Fibroblast of pulmonary artery (primary cell): ENCODE data around the gene TP73.

Experiments used
- DNase-seq: peaks from one replicate; pipeline ENCODE4 v3.0.0-alpha.2; 2010; ENCODE audit warnings: low read depth
- H3K4me3 ChIP-seq: replicated peaks from 2 replicates; pipeline ENCODE4 v1.5.1; 2011; ENCODE audit warnings: low read depth, mild to moderate bottlenecking, control low read depth, low read length, moderate library complexity
- CTCF ChIP-seq: IDR thresholded peaks from 2 replicates; pipeline ENCODE4 v1.5.1; 2011; ENCODE audit warnings: mild to moderate bottlenecking, control low read depth, low read length, inconsistent platforms; ENCODE audit errors: missing control alignments

TP73 gene

GRCh38 chr1:3761296-3762010, 109.1 kb downstream of the TP73 start:
- DNase-seq: no peak
- no peak overlapping the region for H3K4me3 ChIP-seq
- TF ChIP-seq CTCF: no peak

GRCh38 chr1:3762151-3762872, 110.0 kb downstream of the TP73 start:
- TF ChIP-seq CTCF: no peak

GRCh38 chr1:3762873-3763228, 110.5 kb downstream of the TP73 start:
- no peak overlapping the region for H3K4me3 ChIP-seq
- no peak for DNase-seq
- TF ChIP-seq CTCF: no peak

More at GRCh38 chr1:3762151-3762872, 110.0 kb downstream of the TP73 start:
- DNase-seq: no peak
- H3K4me3 ChIP-seq: no peak overlapping the region

GRCh38 chr1:3763351-3764125, 111.2 kb downstream of the TP73 start:
- no peak for DNase-seq
- no peak overlapping the region for H3K4me3 ChIP-seq
- TF ChIP-seq CTCF: no peak

GRCh38 chr1:3767328-3767925, 115.1 kb downstream of the TP73 start:
- H3K4me3 ChIP-seq: no peak overlapping the region
- DNase-seq: no peak
- no peak for TF ChIP-seq CTCF

GRCh38 chr1:3768811-3769390, 116.6 kb downstream of the TP73 start:
- no peak overlapping the region for H3K4me3 ChIP-seq
- DNase-seq: no peak
- no peak for TF ChIP-seq CTCF
